GM20000 (cell line): Measurements from ENCODE around the gene PSMA6.

Experiments
- DNase-seq: peaks from one replicate; pipeline ENCODE4 v3.0.0; 2012; ENCODE audit warnings: low spot score
- TF ChIP-seq, protein P1 (sequence below): IDR thresholded peaks from 2 replicates; pipeline ENCODE4 v1.5.1; 2012; ENCODE audit warnings: mild to moderate bottlenecking, control low read depth; ENCODE audit errors: extremely low read depth, missing control alignments

PSMA6 gene

DNA sequence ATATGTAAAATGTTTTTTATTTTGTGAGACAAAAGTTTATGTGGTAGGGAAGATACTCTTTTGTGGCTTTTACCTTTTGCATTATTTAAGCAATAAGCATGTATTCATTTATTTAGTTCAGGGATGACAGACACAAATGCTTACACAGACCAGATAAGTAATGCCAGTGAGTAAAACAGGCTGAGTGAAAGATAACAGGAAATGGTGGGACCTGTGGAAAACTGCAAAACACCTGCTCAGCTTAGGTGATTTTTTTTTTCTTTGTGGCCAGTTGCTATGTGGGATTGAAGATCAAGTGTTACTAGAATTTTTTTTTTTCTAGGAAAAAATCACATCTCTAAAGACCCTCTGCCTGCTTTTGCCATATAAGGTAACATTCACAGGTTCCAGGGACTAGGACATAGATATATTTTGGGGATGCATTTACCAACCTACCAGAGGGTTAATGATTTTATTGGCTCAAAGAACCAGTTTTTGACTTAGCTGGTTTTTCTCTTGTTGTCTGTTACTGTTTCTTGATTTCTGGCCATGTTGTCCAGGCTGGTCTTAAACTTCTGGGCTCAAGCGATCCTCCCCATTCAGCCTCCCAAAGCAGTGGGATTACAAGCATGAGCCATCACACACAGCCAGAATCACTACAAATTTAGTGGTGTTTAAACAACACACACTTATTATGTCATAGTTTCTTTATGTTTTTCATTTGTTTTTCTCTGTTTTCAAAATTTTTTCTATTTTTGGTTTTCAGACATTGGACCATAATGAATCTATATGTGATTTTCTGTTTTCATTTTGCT is 9.8 kb downstream of the PSMA6 start:
- DNase-seq: no peak
- TF ChIP-seq, protein P1, sequence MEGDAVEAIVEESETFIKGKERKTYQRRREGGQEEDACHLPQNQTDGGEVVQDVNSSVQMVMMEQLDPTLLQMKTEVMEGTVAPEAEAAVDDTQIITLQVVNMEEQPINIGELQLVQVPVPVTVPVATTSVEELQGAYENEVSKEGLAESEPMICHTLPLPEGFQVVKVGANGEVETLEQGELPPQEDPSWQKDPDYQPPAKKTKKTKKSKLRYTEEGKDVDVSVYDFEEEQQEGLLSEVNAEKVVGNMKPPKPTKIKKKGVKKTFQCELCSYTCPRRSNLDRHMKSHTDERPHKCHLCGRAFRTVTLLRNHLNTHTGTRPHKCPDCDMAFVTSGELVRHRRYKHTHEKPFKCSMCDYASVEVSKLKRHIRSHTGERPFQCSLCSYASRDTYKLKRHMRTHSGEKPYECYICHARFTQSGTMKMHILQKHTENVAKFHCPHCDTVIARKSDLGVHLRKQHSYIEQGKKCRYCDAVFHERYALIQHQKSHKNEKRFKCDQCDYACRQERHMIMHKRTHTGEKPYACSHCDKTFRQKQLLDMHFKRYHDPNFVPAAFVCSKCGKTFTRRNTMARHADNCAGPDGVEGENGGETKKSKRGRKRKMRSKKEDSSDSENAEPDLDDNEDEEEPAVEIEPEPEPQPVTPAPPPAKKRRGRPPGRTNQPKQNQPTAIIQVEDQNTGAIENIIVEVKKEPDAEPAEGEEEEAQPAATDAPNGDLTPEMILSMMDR: no peak

DNA sequence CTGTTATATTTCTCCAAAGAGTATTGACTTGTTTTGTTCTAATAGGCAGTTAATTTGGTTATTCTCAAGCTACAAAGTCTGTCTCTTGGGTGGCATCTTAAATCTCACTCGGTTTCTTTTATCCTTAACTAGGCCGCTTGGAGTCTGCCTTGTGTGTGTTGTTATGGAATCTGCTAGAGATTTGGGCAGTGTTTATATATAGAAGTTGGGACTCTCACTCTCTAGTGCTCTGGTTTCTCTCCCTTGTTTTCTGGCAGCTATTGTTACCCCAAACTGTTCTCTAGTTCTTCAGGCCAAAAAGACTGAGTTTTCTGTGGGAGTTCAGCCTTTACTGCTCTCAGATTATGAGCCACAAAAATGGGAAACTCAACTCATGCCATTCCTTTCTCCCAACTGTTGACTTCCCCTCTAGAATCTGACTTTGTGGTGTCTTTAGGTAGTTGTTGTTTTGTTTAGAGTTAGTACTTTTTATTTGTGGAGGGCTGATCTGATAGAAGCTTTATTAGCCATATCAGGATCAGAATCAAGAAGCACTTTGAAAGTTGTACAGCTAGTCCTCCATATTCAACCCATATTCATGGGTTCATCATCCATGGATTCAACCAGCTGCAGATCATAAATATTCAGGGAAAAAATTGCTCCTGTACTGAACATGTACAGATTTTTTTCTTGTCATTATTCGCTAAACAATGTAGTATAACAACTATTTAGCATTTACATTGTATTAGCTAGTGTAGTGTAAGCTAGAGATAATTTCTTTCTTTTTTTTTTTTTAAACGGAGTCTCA is 11.2 kb downstream of the PSMA6 start:
- TF ChIP-seq, protein P1: no peak
- DNase-seq: no peak

DNA sequence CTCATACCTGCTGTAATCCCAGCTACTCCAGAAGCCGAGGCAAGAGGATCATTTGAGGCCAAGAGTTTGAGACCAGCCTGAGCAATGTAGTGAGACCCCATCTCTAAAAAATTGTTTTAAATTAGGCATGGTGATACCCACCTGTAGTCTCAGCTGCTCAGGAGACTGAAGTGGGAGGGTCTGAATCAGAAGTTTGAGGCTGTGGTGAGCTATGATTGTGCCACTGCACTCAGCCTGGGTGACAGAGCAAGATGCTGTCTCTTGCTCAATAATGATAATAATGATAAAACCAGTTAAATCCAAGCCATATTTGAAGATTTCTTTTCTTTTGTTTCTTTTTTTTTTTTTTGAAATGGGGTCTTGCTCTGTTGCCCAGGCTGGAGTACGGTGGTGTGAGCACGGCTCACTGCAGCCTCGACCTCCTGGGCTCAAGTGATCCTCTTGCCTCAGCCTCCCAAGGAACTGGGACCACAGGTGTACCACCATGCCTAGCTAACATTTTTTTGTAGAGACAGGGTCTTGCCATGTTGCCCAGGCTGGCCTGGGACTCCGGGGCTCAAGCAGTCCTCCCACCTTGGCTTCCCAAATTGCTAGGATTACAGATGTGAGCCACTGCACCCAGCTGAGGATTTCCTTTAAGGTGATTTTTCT is 12.8 kb downstream of the PSMA6 start:
- no peak for DNase-seq
- TF ChIP-seq, protein P1: no peak

DNA sequence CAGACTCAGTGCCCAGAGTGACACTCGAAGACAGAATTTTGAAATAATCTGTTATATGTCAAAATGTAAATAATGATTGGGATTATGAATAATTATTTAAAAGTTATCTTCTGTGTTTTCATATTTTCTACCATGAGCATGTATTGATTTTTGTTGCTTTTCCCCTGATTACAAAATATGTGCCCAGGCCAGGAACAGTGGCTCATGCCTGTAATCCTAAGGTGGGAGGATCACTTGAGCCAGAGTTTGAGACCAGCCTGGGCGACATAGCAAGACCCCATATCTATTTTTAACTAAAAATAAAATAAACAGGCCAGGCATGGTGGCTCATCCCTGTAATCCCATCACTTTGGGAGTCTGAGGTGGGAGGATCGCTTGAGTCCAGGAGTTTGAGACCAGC is 13.5 kb downstream of the PSMA6 start:
- TF ChIP-seq, protein P1: no peak
- DNase-seq: no peak

GRCh38 chr14:35306114-35306513 is 13.9 kb downstream of the PSMA6 start:
- no peak for DNase-seq
- TF ChIP-seq, protein P1: no peak

GRCh38 chr14:35317820-35318219 is 25.6 kb downstream of the PSMA6 start:
- no peak for DNase-seq
- TF ChIP-seq, protein P1: no peak

GRCh38 chr14:35319509-35319908 is 27.3 kb downstream of the PSMA6 start:
- TF ChIP-seq, protein P1: no peak
- DNase-seq: no peak
